Suprapubic skin (tissue), 4 donors: ENCODE data around the gene CD6. TPM values are rescaled to one million over a fixed set of nuclear protein-coding genes. Genes with fewer than 3 reads are reported as not detected.

ENCODE experiments used
- DNase-seq, 2 donors: peaks; one replicate each; pipeline ENCODE4 v3.0.0-alpha.2; 2019; ENCODE audit warnings: low spot score in 2 of 2
- H3K27ac ChIP-seq: fragments of 200-600 bp; sonication (generic); one replicate; pipeline ENCODE4 v1.5.1; 2019
- H3K27me3 ChIP-seq: fragments of 200-600 bp; sonication (generic); one replicate; pipeline ENCODE4 v1.5.1; 2019
- H3K36me3 ChIP-seq: fragments of 200-600 bp; sonication (generic); one replicate; pipeline ENCODE4 v1.5.1; 2019
- H3K4me1 ChIP-seq: fragments of 200-600 bp; sonication (generic); one replicate; pipeline ENCODE4 v1.5.1; 2019
- H3K4me3 ChIP-seq: fragments of 200-600 bp; sonication (generic); one replicate; pipeline ENCODE4 v1.5.1; 2019; ENCODE audit warnings: mild to moderate bottlenecking
- H3K9me3 ChIP-seq: fragments of 200-600 bp; sonication (generic); one replicate; pipeline ENCODE4 v1.5.1; 2019
- CTCF ChIP-seq, 2 donors: fragments of 200-600 bp in 1 of 2; fragments of 450-650 bp in 1 of 2; sonication (generic) in 1 of 2; IDR thresholded peaks; one replicate each; pipeline ENCODE4 v1.5.1; 2016 to 2019; ENCODE audit warnings: antibody characterized with exemption in 2 of 2, mild to moderate bottlenecking in 1 of 2, moderate library complexity in 1 of 2
- EP300 ChIP-seq: sonication (generic); formaldehyde crosslinking; IDR thresholded peaks from one replicate; pipeline ENCODE4 v1.6.1; 2017; ENCODE audit warnings: antibody characterized with exemption
- POLR2A ChIP-seq, 2 donors: fragments of 450-650 bp; IDR thresholded peaks; one replicate each; pipeline ENCODE4 v1.6.1; 2017; ENCODE audit warnings: antibody characterized with exemption in 2 of 2, mild to moderate bottlenecking in 2 of 2, moderate library complexity in 2 of 2
- POLR2AphosphoS5 ChIP-seq, 3 donors: sonication (generic); formaldehyde crosslinking; IDR thresholded peaks; one replicate each; pipeline ENCODE4 v1.6.1; 2017; ENCODE audit warnings: antibody characterized with exemption in 3 of 3
- WGBS: methylation state at CpG from one replicate; pipeline ENCODE4 v1.1.5; 2018; 5-methylcytosine and 5-hydroxymethylcytosine counted together
- total RNA-seq, 4 donors: library from RNA; depleted of rRNA; stranded (reverse); fragments of >200 nt; gene quantifications; one replicate each; pipeline ENCODE4 v1.1.0, GENCODE V29; 2016

Gene CD6
- total RNA-seq, 4 donors from 2014 or later = 0.15 to 1.7 (median 1.2) TPM

GRCh38 chr11:61027141-61027840 is 55.8 kb downstream of the CD6 start:
- no peaks in the 10 kb centered on the region for H3K9me3 ChIP-seq
- peaks cover 3% of the 10 kb centered on the region for H3K27me3 ChIP-seq
- no peak overlapping the region for H3K4me3 ChIP-seq
- H3K4me1 ChIP-seq = peaks cover 9% of the 10 kb centered on the region
- H3K36me3 ChIP-seq = no peaks in the 10 kb centered on the region
- no peak overlapping the region for H3K27ac ChIP-seq
- no peak for DNase-seq
- 74% methylated on average over 15 of the region's 17 CpGs for WGBS
- TF ChIP-seq EP300 (no peak), POLR2AphosphoS5 (IDR thresholded peaks at IDR 0.05) (no peak), POLR2A (IDR thresholded peaks at IDR 0.05) (no peak), CTCF (IDR thresholded peaks at IDR 0.05) (no peak)

GRCh38 chr11:61028135-61028729 is 56.8 kb downstream of the CD6 start:
- no peak for DNase-seq
- TF ChIP-seq POLR2A (IDR thresholded peaks at IDR 0.05) = no peak
- Histone ChIP-seq H3K27me3 (no peaks in the 10 kb centered on the region), H3K4me1 (peaks cover 9% of the 10 kb centered on the region), H3K4me3 (no peak overlapping the region), H3K27ac (no peak overlapping the region), H3K36me3 (no peaks in the 10 kb centered on the region), H3K9me3 (no peaks in the 10 kb centered on the region)
- 61% methylated on average over 7 of the region's 7 CpGs for WGBS

GRCh38 chr11:61032824-61033223 is 61.3 kb downstream of the CD6 start:
- TF ChIP-seq CTCF (IDR thresholded peaks at IDR 0.05) (no peak), POLR2AphosphoS5 (IDR thresholded peaks at IDR 0.05) (no peak), EP300 (no peak), POLR2A (IDR thresholded peaks at IDR 0.05) (no peak)
- Histone ChIP-seq H3K4me3 (no peak overlapping the region), H3K27ac (no peak overlapping the region), H3K27me3 (no peaks in the 10 kb centered on the region), H3K9me3 (no peaks in the 10 kb centered on the region), H3K36me3 (no peaks in the 10 kb centered on the region), H3K4me1 (no peaks in the 10 kb centered on the region)
- DNase-seq = no peak
- WGBS = 92% methylated on average over 2 of the region's 2 CpGs

- H3K4me3 ChIP-seq = no peak overlapping the region
- WGBS = 93% methylated on average over 4 of the region's 4 CpGs
- H3K27me3 ChIP-seq = no peaks in the 10 kb centered on the region
- no peaks in the 10 kb centered on the region for H3K4me1 ChIP-seq
- no peaks in the 10 kb centered on the region for H3K36me3 ChIP-seq
- no peak for TF ChIP-seq POLR2A (IDR thresholded peaks at IDR 0.05)
- TF ChIP-seq EP300 = no peak
- TF ChIP-seq POLR2AphosphoS5 (IDR thresholded peaks at IDR 0.05) = no peak
- TF ChIP-seq CTCF (IDR thresholded peaks at IDR 0.05) = no peak
- no peak overlapping the region for H3K27ac ChIP-seq
- DNase-seq = no peak
- H3K9me3 ChIP-seq = no peaks in the 10 kb centered on the region
Measured at GRCh38 chr11:61033417-61033816, 61.9 kb downstream of the CD6 start.

GRCh38 chr11:61034111-61034510 is 62.6 kb downstream of the CD6 start:
- Histone ChIP-seq H3K4me1 (no peaks in the 10 kb centered on the region), H3K27me3 (no peaks in the 10 kb centered on the region), H3K36me3 (no peaks in the 10 kb centered on the region), H3K4me3 (no peak overlapping the region), H3K27ac (no peak overlapping the region), H3K9me3 (no peaks in the 10 kb centered on the region)
- TF ChIP-seq POLR2AphosphoS5 (IDR thresholded peaks at IDR 0.05) (no peak), EP300 (no peak), POLR2A (IDR thresholded peaks at IDR 0.05) (no peak), CTCF (IDR thresholded peaks at IDR 0.05) (no peak)
- DNase-seq = no peak
- WGBS = 79% methylated on average over 4 of the region's 4 CpGs
